Subcutaneous adipose tissue (tissue), 4 donors: ENCODE measurements around the gene IL1RAPL1. TPM values are rescaled to one million over a fixed set of nuclear protein-coding genes. Genes with fewer than 3 reads are reported as not detected.

Experiments
- total RNA-seq, 4 donors: library from RNA; depleted of rRNA; stranded (reverse); fragments of >200 nt; gene quantifications; one replicate each; pipeline ENCODE4 v1.1.0, GENCODE V29; 2016
- TF ChIP-seq, protein P1 (sequence below): fragments of 450-650 bp; IDR thresholded peaks from one replicate; pipeline ENCODE4 v1.5.1; 2016; ENCODE audit warnings: low read depth, mild to moderate bottlenecking, control low read depth, antibody characterized with exemption, moderate library complexity

Gene IL1RAPL1
- total RNA-seq, 4 donors from 2014 or later = 0.66 TPM; not detected in 3

DNA sequence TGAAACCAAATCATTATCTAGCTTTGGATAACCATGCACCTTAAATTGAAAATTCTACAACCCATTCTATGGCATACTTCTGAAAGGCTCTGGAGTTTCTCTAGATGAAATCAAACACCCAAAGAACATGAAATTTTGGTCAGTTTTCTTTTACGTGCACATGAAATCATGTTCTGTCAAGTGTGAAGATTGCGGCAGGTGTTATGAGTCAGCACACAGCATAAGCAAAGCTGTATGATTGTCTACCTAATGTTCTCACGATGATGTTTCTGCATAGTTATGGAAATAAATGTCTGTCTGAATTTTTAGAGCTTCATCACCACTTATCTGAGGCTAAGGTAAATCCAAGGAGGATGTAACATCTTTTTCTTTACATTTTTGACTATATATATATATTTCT is 495.3 kb downstream of the IL1RAPL1 start:
- TF ChIP-seq, protein P1, sequence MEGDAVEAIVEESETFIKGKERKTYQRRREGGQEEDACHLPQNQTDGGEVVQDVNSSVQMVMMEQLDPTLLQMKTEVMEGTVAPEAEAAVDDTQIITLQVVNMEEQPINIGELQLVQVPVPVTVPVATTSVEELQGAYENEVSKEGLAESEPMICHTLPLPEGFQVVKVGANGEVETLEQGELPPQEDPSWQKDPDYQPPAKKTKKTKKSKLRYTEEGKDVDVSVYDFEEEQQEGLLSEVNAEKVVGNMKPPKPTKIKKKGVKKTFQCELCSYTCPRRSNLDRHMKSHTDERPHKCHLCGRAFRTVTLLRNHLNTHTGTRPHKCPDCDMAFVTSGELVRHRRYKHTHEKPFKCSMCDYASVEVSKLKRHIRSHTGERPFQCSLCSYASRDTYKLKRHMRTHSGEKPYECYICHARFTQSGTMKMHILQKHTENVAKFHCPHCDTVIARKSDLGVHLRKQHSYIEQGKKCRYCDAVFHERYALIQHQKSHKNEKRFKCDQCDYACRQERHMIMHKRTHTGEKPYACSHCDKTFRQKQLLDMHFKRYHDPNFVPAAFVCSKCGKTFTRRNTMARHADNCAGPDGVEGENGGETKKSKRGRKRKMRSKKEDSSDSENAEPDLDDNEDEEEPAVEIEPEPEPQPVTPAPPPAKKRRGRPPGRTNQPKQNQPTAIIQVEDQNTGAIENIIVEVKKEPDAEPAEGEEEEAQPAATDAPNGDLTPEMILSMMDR = no peak

DNA sequence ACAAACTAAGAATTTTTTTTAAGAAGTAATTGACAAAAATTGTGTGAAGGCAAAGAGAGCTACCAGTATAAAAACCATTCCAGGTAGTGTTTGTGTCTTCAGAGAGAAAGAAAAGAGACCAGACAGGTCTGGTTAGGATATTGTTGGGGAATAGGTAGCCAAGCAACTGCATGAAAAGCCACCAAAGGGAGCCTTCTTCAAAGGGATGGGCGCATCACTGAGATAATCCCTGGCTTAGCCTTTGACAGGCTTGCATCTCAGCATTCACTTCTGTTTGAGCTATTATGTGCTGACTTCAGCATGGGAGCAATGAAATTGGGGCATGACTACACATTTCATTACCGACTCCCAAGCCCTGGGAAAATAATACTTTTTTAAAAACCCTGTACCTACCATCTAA is 496.6 kb downstream of the IL1RAPL1 start:
- TF ChIP-seq, protein P1 = no peak

DNA sequence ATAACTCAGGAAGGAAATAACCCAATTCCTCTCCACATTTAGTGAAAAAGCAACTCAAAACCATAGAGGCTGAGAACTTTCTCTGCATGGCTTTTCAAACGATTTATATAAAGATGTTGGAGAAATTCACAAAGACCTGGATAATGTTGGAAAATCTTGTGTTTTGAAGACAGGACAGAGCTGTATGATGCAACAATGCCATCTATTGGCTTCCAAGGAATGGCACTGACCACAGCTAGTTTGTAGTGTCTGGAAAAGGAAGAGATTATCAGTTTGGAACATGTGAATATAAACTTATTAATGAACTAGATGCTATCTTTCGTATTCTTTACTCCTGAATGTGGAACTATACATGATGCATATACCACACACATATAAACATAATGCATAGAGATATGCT is 503.6 kb downstream of the IL1RAPL1 start:
- TF ChIP-seq, protein P1 = no peak

DNA sequence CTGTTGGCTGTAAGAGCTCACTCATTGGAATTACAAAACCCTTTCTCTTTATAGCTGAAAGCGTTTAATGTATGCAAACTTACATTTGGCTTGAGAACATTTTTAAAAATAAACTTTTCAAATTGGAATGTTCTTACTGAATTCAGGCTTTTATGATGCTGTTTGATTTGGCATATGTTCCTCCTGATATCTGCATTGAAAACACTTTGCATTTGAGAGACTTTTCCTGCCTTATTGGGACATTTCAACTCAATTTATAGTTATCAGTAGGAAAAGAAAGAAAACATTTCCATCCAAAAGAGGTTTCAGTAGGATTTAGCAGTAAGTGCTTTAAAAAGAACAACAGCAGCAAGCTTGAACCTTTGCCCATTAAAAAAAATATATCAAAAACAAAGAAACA is 520.0 kb downstream of the IL1RAPL1 start:
- TF ChIP-seq, protein P1 = no peak

DNA sequence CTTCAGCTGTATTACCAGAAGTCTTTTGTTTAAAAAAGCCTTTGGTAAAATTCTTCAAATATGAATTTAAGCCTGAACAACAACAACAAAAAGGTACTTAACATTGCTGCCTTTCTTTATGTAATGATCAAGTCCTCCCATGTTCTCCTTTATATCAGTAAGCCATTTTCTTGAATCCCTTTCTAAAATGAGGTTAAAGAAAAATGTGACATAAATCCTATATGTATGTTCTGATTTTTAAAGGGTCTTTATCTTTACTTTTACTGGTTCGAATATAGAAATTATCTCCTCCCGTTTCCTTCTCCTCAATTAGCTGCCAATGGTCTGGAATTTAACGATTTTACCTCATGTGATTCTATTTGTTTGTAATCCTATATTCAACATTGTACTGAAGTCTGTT is 522.8 kb downstream of the IL1RAPL1 start:
- TF ChIP-seq, protein P1 = no peak

DNA sequence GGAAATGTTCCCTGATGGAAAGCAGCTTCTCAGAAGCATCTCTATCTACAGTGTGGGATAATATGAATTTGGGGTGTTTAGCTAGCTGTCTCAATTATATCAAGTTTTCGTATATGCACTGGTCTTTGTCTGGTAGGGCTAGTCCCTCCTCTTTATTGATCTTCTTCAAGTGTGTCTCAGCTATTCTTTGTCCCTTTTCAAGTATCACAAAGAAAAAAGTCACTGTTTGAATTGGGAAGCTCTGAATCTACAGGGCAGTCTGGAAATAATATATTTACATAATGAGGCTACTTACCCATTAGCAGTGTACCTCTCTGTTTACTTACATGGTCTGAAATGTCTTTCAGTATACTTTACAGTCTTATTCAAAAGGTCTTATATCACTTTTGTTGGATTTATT is 526.0 kb downstream of the IL1RAPL1 start:
- TF ChIP-seq, protein P1 = no peak

DNA sequence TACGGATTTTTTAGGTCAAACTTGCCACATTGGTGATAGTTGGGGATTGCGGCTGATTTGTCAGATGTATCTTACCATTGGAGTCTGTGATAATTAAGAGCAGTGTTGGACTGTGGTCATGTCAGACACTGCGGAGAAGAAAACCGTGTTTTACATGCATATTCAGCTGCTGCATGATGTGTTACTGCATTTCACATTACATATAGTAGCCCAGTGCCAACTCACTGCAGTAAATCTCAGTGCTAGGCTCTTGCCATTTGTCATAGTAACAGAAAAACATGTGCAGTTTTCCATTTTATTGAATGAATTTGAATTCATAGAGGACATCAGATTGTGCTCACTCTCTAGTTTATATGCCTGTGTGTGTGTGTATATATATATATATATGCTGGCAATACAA is 543.7 kb downstream of the IL1RAPL1 start:
- TF ChIP-seq, protein P1 = no peak
